NB4 (cell line): ENCODE measurements around the gene YJU2.

Experiments used
- MAX ChIP-seq: IDR thresholded peaks from 2 replicates; pipeline ENCODE4 v1.6.1; 2011; ENCODE audit warnings: low read depth, low read length
- POLR2A ChIP-seq: IDR thresholded peaks from 2 replicates; pipeline ENCODE4 v1.6.1; 2011; ENCODE audit warnings: mild to moderate bottlenecking; ENCODE audit not compliant: insufficient read length; ENCODE audit errors: extremely low read depth
- TF ChIP-seq, protein P1 (sequence below): IDR thresholded peaks from one replicate; pipeline ENCODE4 v1.5.1; 2012; ENCODE audit warnings: low read depth, low read length

DNA sequence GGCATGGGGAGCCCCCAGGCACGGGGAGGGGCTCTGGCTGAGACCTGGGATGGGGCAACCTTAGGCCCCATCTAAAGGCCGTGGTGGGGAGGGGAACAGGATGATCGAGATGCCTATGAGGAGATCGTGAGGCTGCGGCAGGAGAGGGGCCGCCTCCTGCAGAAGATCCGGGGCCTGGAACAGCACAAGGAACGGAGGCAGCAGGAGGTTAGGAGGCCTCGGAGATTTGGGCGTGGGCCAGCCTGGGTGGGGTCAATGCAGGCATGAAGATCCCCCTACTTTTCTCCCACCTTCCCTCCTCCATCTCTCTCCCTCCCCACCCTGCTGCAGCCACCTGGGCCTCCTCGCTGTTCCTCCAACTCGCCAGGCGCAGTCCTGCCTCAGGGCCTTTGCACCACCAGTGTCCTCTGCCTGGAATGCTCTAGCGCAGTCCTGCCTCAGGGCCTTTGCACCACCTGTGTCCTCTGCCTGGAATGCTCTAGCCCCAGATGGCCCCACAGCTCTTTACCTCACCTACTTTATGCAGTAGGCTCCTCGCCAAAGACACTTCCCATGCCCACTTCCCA lies 36.6 kb upstream of the YJU2 start:
- TF ChIP-seq POLR2A (no peak), MAX (no peak)
- TF ChIP-seq, protein P1, sequence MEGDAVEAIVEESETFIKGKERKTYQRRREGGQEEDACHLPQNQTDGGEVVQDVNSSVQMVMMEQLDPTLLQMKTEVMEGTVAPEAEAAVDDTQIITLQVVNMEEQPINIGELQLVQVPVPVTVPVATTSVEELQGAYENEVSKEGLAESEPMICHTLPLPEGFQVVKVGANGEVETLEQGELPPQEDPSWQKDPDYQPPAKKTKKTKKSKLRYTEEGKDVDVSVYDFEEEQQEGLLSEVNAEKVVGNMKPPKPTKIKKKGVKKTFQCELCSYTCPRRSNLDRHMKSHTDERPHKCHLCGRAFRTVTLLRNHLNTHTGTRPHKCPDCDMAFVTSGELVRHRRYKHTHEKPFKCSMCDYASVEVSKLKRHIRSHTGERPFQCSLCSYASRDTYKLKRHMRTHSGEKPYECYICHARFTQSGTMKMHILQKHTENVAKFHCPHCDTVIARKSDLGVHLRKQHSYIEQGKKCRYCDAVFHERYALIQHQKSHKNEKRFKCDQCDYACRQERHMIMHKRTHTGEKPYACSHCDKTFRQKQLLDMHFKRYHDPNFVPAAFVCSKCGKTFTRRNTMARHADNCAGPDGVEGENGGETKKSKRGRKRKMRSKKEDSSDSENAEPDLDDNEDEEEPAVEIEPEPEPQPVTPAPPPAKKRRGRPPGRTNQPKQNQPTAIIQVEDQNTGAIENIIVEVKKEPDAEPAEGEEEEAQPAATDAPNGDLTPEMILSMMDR: no peak
